Measurements from ENCODE around the gene GLIS2.

DNA sequence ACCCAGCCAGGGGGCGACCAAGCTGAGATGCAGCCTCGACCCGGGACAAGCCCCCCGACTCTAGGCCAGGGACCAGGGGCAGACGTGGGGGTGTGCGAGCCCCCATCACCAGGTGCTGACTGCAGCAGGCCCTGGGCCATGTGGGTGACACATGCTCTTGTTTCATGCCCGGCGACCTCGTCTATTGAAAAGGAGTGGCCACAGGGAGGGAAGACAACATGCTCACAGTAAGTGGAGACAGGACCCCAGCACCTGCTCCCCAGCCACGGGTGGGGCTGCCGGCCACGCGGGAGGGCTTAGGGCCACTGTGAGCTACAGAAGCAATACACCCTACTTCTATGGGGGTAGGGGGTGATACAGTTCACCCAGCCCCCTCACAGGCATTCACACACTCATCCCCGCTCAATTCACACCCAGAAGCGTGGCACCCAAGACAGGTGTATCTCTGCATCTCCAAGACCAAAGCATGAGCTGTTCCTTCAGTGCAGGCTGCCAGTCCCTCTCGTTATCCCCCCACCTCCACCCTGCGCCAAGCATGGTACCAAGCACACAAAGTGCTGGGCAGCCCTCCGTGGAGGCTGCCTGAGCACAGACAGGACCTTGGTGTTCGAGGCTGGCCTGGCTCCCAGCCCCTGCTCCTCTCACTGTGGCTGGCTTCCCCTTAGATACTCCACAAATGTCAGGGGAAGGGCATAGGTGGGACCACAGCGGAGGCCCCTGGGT lies 69.4 kb downstream of the GLIS2 start:
- no peak for TF ChIP-seq BHLHE40 (IDR thresholded peaks at IDR 0.05; ENCODE audit: low read depth, low read length)
- TF ChIP-seq, protein P1, sequence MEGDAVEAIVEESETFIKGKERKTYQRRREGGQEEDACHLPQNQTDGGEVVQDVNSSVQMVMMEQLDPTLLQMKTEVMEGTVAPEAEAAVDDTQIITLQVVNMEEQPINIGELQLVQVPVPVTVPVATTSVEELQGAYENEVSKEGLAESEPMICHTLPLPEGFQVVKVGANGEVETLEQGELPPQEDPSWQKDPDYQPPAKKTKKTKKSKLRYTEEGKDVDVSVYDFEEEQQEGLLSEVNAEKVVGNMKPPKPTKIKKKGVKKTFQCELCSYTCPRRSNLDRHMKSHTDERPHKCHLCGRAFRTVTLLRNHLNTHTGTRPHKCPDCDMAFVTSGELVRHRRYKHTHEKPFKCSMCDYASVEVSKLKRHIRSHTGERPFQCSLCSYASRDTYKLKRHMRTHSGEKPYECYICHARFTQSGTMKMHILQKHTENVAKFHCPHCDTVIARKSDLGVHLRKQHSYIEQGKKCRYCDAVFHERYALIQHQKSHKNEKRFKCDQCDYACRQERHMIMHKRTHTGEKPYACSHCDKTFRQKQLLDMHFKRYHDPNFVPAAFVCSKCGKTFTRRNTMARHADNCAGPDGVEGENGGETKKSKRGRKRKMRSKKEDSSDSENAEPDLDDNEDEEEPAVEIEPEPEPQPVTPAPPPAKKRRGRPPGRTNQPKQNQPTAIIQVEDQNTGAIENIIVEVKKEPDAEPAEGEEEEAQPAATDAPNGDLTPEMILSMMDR (conservative IDR thresholded peaks at IDR 0.05; ENCODE audit: low read depth, low read length) = no peak
- no peak for TF ChIP-seq RCOR1 (IDR thresholded peaks at IDR 0.05; ENCODE audit: insufficient replicate concordance, low read length)
- TF ChIP-seq POLR2A (IDR thresholded peaks at IDR 0.05; ENCODE audit: low read depth, low read length) = peak; percentile 18; the same call in 1 of the 2 replicates
- TF ChIP-seq, protein P2, sequence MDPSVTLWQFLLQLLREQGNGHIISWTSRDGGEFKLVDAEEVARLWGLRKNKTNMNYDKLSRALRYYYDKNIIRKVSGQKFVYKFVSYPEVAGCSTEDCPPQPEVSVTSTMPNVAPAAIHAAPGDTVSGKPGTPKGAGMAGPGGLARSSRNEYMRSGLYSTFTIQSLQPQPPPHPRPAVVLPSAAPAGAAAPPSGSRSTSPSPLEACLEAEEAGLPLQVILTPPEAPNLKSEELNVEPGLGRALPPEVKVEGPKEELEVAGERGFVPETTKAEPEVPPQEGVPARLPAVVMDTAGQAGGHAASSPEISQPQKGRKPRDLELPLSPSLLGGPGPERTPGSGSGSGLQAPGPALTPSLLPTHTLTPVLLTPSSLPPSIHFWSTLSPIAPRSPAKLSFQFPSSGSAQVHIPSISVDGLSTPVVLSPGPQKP (IDR thresholded peaks at IDR 0.05; ENCODE audit: borderline replicate concordance, low read depth, low read length) = no peak
- TF ChIP-seq CHD1 (IDR thresholded peaks at IDR 0.05; ENCODE audit: low read depth, low read length) = no peak
- TF ChIP-seq, protein P3, sequence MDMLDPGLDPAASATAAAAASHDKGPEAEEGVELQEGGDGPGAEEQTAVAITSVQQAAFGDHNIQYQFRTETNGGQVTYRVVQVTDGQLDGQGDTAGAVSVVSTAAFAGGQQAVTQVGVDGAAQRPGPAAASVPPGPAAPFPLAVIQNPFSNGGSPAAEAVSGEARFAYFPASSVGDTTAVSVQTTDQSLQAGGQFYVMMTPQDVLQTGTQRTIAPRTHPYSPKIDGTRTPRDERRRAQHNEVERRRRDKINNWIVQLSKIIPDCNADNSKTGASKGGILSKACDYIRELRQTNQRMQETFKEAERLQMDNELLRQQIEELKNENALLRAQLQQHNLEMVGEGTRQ (IDR thresholded peaks at IDR 0.05; ENCODE audit: low read depth, low read length) = no peak
- no peak for TF ChIP-seq FOS (IDR thresholded peaks at IDR 0.05; ENCODE audit: low read depth, low read length)
- no peak for TF ChIP-seq RAD21 (IDR thresholded peaks at IDR 0.05; ENCODE audit: low read length)

Measured in IMR-90 (cell line).